Stimulated activated CD4-positive, alpha-beta T cell treated with anti-CD3 and anti-CD28 coated beads, Interleukin-2, amount 100 ng/mL, for 4 hours (primary cell): ENCODE measurements around the gene RNF13.
"Not testable (repeated sequence)": the region's sequence is repeated elsewhere in the genome, so short reads cannot be mapped to it uniquely, and the experiment has no call there.

Experiments
- DNase-seq: peaks from one replicate; pipeline ENCODE4 v3.0.0-alpha.2; 2020; ENCODE audit warnings: low read depth

RNF13 gene

DNA sequence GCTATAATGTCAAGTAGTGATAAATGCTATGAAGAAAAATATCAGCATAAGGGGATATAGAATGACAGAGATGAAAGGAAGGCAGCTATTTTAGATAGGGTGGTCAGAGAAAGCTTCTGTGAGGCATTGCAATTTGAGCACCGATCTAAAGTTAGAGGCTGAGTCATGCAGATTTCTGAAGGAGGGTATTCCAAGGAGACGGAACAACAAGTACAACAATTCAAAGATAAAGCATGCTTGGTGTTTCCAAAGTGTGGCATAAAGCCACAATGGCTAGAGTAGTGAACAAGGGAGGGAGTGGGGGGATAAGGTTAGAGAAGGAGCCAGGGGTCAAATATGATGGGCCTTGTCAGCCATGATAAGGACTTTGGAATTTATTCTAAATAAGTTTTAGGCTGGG, 85.8 kb downstream of the RNF13 start:
- no peak for DNase-seq

DNA sequence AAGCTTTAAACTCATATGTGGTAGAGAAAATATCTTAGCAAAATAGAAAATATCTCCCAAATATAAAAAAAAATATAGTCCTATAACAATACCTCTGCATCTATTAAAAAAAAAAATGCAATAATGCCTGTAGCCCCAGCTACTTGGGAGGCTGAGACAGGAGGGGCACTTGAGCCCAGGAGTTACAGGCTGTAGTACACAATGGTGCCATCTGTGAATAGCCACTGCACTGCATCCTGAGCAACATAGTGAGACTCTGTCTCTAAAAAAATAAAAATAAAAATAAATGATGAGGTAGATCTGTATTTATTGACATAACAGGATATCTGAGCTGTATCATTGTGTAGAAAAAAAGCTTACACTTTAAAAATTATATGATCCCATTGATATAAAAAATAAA, 87.3 kb downstream of the RNF13 start:
- DNase-seq, result no peak

DNA sequence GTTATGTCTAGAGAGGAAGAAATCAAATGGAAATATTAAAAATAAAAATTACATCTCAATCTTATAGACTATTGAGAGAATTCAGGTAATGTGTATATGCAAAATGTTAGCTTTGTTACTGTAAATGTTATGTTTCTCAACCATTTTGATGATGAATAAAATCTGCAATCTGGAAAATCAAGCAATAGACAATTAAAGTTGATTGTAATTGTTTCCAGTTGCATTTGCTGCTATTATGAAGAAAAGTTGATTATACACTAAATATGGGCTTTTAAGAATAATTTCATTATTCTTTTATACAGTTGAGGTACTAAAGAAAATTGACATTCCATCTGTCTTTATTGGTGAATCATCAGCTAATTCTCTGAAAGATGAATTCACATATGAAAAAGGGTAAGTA, 88.8 kb downstream of the RNF13 start:
- no peak for DNase-seq

DNA sequence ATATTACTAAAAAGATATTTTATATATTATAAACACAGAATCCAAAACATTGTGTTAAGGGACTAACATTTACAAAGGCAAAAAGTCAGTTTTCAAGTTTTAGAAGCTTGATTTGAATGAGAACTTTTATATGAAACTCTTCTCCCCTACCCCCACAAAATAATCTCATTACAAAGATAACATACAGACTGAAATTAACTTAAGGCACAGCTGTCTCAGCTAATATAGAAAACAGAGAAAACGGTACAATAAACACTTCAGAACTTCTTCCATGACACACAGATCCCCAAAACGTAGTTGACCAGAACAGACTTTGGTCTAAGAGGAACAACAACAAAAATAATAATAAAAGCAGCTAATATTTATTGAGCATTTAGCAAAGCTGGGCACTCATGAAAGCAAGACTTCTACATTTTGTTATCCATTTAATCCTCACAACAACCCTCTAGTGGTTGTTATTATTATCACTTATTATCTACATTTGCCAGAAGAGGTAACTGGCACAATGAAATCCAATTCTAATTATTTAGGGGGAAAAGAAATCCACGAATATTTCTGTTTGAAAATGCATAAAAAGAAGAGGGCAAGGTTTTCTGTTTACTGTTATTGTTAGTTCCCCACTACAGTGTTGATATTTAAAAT, 89.6 kb downstream of the RNF13 start:
- no peak for DNase-seq

DNA sequence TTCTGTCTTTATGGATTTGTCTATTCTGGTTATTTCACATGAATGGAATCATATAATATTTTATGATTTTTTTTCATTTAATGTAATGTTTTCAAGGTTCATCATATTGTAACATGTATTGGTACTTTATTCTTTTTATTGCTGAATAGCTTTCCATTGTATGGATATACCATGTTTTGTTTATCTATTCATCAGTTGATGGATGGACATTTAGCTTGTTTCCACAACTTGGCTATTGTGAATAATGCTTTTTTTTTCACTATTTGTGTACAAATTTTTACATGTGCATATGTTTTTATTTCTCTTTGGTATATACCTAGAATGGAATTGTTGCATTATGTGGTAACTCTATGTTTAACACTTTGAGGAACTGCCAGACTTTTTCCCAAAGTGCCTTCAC, 93.0 kb downstream of the RNF13 start:
- DNase-seq, result no peak

DNA sequence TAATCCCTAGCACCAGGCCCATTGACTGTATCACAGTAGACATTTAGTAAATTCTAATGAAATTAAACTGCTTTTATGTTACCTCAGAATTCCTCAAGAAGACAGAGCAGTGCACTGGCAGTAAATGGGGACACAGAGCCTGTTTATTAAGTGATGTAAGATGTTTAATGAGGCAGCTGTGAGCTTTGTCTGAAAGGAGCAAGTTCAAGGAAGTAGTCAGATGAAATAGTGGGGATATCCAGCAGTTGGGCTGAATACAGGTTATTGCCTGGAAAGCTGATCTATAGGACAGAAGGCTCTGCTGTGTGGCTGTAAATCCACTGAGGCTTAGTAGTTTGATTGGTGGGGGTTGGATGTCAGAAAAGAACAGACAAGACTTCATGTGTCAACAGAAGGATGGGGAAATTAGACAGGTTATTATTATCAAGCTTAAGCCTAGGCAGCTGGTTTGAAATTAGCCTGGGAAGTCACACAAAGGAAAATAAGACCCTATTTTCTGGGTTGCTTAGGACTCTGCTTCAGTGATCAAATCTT, 95.5 kb downstream of the RNF13 start:
- no peak for DNase-seq

DNA sequence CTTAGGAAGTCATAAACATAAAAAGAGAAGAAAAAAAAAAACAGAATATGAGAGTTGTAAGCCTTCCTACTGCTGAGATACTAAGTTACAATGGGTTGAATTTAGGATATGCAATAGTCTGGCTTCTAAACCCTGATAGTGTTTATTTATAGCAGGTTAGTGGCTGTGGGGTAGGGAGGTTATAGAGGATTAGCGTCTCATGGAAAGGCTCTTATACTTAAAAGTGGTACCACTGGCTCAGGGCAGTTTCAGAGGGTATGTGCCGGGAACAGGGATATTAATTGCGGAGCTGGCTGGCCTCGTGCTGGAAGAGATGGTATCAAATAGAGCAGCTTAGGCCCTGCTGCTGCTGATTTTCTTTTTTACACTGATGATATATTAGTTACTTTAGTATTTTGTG, 96.9 kb downstream of the RNF13 start:
- no peak for DNase-seq

DNA sequence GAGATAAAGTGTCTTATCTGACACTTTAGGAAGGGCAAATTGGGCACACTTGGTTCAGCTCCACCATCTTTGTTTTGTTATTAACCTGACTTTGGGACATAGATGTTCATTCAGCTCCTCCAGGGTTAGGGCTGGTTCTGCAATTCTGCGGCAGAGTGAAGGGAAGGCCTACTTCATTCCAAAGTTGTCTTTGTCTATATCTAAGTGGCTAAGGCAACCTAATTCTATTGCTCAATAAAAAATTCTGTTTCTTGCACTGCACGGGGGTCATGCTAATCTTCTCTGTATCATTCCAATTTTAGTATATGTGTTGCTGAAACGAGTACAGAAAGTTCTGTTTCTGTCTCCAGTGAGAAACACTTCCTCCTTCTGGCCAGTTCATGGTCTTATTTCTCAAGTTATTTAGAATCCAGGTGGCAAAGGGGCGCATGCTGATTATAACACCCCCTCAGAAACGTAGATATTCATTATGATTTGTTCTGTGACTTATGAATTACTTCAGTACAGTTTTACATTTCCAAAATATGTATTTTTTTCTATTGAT, 104.2 kb downstream of the RNF13 start:
- DNase-seq, result no peak

DNA sequence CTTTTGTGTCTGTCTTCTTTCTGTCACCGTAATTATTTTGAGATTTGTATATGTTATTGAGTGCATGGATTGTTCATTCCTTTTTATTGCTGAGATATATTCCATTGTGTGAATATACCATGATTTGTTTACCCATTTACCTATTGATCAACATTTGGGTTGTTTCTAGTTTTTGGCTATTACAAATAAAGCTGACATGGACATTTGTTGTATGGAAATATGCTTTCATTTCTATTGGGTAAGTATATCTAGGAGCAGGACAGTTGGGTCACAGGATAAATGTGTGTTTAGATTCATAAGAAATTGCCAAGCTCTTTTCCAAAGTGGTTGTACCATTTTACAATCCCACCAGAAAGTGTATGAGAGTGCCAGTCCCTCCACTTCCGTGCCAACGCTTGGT, 106.5 kb downstream of the RNF13 start:
- DNase-seq, result no peak

DNA sequence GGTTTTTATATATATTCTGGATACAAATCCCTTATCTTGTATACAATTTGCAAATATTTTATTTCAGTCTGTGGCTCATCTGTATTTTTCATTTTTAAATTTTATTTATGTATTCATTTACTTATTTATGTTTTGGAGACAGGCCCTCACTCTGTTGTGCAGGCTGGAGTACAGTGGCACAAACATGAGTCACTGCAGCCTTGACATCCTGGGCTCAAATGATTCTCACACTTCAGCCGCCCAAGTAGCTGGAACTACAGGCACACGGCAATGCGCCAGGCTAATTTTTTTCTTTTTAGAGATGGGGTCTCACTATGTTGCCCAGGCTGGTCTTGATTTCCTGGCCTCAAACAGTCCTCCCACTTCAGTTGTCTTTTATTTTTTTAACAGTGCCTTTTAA, 107.1 kb downstream of the RNF13 start:
- DNase-seq, result no peak

DNA sequence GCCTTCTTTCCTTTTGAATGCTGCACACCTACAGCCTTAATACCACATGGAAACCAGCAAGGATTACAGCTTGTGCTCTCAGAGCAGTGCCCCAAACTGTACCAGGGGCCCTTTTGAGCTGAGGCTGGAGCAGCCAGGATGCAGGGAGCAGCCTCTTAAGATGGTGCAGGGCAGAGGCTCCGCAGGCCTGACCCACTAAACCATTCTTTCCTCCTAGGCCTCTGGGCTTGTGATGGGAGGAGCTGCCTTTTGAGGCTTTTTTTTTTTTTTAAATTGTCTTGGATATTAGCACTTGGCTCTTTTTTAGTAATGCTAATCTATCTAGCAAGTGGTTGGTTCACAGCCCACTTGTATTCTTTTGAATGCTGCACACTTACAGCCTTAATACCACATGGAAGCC, 120.0 kb downstream of the RNF13 start:
- DNase-seq, result no peak

DNA sequence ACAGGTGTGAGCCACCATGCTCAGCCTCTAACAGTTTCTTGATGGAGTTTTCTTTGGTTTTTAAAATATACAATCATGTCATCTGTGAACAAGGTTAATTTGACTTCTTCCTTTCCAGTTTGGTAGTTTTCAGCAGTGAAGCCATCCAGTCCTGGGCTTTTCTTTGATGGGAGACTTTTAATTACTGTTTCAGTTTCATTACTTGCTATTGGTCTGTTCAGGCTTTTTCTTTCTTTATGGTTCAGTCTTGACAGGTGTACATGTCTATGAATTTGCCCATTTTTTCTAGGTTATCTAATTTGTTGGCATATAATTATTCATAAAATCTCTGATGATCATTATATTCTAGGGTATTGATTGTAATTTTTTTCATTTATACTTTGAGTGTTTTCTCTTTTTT, 120.8 kb downstream of the RNF13 start:
- no peak for DNase-seq

DNA sequence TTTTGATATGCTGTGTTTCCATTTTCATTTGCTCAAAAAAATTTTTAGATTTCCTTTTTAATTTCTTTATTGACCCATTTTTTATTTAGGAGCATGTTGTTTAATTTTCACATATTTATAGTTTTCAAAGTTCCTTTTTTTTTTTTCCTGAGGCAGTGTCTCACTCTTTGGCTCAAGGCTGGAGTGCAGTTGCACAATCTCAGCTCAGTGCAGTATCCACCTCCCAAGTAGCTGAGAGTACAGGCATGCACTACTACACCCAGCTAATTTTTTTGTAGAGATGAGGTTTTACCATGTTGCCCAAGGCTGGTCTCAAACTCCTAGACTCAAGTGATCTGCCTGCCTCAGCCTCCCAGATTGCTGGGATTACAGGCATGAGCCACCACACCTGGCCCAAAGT, 121.5 kb downstream of the RNF13 start:
- no peak for DNase-seq

DNA sequence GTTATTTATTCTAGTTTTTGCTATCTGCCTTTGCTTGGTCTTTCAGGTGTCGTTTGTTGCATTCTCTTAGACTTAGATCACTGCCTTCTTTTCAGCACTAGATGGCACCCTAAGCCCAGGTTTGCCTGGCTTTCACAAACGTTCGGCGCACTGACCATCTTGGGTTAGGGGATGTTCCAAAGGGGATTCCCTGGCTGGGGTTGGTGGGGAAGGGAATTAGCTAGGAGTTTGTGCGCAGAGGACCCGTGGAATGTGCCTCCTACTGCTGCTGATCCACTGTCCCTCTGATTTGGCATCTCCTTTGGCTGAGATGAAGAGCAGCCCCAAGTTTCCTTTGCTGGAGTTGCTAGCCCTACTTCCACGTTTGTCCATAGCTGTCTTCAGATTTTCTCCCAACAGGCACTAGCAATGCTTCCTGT, 123.8 kb downstream of the RNF13 start:
- DNase-seq, result peak; percentile 24

DNA sequence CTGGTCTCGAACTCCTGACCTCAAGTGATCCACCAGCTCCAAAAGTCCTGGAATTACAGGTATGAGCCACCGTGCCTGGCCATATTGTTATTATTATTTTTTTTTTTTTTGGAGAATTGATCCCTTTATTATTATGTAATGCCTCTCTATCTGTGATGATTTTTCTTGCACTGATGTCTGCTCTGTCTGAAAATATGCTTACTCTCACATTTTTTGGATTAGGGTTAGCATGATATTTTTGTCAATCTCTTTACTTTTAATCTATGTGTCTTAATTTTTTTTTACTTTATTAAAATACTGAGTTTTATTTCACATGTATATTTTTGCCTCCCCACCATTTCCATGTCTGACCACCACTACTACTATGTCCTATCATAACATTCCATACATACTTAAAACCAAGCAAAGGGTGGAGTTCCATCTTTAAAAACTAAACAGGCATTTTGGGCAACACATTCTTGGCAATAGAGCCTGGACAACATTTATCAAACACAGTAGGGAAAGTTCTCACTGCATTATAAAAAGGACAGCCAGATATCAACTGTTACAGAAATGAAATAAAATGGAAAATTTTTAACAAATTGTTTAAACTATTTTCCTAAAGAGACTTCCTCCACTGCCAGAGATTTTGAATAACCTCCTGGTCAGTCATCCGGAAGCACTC, 125.5 kb downstream of the RNF13 start:
- DNase-seq, result not testable (repeated sequence)

DNA sequence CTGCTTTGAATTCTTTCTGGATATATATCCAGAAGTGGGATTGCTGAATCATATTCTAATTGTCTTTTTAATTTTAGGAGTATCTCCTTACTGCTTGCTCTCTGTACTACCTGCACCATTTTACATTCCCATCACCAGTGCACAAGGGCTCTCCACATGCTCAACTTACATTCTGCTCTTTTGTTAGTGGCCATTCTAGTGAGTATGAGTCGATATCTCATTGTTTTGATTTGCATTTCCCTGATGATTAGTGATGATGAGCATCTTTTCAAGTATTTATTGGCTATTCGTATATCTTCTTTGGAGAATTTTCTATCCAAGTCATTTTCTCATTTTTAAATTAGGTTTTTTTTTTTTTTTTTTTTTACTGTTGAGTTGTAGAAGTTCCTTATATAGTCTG, 128.2 kb downstream of the RNF13 start:
- no peak for DNase-seq

DNA sequence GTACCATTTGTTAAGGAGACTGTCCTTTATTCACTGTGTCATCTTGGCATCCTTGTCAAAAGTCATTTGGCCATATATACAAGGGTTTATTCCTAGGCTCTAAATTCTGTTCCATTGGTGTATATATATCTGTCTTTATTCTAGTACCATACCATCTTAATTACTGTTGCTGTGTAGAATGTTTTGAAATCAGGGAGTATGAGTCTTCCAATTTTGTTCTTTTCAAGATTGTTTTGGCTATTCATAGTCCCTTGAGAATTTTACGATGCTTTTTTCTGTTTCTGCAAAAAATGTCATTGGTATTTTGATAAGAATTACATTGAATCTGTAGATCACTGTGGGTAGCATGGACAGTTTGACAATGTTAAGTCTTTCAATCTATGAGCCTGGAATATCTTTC, 128.9 kb downstream of the RNF13 start:
- DNase-seq, result no peak

DNA sequence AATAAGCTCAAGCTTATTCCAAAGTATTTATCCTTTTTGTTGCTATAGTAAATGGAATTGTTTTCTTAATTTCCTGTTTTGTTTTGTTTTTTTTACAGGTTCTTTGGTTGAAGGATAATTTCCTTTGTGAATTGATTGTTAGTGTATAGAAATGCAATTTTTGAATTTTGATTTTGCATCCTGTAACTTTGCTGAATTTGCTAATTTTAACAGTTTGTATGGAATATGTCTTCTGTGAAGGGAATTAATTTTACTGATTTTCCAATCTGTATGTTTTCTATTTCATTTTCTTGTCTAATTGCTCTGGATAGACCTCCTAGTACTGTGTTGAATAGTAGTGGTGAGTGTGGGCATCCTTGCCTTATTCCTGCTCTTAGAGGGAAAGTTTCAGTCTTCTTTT, 129.4 kb downstream of the RNF13 start:
- DNase-seq, result no peak

DNA sequence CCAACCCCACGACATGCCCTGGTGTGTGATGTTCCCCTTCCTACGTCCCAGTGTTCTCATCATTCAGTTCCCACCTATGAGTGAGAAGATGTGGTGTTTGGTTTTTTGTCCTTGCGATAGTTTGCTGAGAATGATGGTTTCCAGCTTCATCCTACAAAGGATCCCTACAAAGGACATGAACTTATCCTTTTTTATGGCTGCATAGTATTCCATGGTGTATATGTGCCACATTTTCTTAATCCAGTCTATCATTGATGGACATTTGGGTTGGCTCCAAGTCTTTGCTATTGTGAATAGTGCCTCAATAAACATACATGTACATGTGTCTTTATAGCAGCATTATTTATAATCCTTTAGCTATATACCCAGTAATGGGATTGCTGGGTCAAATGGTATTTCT, 131.0 kb downstream of the RNF13 start:
- DNase-seq, result not testable (repeated sequence)

DNA sequence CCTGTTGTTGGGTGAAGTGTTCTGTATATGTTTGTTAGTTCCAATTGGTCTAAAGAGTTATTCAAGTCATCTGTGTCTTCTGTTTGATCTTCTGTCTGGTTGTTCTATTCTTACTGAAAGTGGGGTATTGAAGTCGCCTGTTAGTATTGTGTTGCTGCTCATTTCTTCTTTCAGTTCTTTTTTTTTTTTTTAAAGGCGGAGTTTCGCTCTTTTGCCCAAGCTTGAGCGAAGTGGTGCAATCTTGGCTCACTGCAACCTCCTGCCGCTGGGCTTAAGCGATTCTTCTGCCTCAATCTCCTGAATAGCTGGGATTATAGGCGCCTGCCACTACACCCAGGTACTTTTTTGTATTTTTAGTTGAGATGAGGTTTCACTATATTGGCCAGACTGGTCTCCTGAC, 134.2 kb downstream of the RNF13 start:
- DNase-seq, result no peak

DNA sequence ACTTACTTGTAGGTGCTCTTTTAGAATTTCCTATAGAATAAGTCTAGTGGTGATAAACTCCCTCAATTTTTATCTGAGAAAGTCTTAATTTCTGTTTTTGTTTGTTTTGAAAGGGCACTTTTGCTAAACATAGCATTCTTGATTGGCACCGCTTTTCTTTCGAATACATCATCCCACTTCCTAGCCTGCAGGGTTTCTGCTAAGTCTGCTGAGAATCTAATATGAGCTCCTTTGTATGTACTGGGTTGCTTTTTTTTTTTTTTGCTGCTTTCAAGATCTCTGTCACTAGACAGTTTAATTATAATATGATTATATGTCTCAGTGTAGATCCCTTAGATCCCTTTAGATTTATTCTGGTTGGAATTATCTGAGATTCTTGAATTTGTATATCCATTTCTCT, 136.2 kb downstream of the RNF13 start:
- no peak for DNase-seq

DNA sequence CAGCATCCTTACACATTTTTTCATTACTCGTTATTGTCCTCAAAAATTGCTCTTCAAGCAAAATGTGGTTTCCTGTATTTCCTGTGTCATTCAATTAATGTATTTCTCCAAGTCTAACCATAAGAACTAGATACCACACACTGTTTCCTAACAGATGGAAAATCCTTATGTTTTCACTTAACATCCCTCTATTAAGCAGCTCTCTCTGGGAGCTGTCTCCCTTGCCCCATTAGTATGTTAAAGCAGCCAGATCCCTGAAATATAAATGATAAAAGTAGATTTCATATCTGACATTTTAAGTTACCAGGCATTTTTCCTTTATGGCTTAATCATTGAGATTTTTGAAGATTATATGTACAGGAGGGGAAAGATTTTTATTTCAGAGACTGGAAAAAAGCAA, 141.8 kb downstream of the RNF13 start:
- DNase-seq, result no peak

DNA sequence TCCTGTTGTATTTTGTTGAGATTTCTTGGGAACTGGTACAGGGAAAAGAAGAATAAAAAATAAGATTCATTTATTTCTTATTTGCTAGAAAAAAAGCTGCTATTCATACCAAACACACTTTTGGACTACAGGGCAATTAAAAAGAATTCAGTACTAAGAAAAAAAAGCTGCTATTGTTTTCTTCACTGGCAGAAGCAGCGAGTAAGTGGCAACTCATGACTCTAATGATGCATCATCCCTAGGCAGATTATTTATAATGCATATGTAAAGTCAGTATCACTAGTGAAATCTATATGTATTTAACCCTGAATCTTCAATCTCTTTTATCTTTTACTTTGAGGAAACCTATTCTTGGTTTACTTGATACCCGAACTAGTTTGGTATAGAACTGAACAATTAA, 142.4 kb downstream of the RNF13 start:
- no peak for DNase-seq
